GM12872 (cell line): ENCODE data around the gene TTYH3.

Experiments
- TF ChIP-seq, protein P1 (sequence below): IDR thresholded peaks from 3 replicates; pipeline ENCODE4 v1.5.1; 2011; ENCODE audit warnings: low read depth, mild to moderate bottlenecking, low read length, moderate library complexity; ENCODE audit not compliant: insufficient read depth

TTYH3 gene

DNA sequence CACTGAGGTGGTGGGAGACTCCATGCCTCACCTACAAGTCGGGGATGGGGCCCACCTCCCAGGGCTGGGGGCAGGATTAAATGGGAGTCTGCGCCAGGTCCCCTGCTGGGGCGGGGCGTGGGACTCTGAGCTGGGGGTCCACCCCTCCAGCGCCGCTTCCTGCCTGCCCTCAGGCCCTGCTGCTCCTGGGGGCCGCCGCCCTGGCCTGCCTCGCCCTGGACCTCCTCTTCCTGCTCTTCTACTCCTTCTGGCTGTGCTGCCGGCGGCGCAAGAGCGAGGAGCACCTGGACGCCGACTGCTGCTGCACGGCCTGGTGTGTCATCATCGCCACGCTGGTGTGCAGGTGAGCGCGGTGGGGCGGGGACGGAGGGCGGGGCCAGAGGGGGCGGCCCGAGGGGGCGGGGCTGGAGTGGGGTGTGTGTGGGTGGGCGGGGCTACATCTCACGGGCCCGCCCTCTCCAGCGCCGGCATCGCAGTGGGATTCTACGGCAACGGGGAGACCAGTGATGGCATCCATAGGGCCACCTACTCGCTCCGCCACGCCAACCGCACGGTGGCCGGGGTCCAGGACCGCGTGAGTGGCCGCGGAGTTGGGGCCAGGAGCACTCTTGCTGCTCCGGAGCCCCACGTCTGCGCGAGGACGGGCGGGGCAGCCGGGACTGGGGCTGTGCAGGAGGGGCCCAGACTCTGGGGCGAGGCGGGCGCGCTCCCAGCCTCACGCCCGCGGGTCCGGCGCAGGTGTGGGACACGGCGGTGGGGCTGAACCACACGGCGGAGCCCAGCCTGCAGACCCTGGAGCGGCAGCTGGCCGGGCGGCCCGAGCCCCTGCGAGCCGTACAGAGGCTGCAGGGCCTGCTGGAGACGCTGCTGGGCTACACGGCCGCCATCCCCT lies 15.1 kb downstream of the TTYH3 start:
- TF ChIP-seq, protein P1, sequence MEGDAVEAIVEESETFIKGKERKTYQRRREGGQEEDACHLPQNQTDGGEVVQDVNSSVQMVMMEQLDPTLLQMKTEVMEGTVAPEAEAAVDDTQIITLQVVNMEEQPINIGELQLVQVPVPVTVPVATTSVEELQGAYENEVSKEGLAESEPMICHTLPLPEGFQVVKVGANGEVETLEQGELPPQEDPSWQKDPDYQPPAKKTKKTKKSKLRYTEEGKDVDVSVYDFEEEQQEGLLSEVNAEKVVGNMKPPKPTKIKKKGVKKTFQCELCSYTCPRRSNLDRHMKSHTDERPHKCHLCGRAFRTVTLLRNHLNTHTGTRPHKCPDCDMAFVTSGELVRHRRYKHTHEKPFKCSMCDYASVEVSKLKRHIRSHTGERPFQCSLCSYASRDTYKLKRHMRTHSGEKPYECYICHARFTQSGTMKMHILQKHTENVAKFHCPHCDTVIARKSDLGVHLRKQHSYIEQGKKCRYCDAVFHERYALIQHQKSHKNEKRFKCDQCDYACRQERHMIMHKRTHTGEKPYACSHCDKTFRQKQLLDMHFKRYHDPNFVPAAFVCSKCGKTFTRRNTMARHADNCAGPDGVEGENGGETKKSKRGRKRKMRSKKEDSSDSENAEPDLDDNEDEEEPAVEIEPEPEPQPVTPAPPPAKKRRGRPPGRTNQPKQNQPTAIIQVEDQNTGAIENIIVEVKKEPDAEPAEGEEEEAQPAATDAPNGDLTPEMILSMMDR, result no peak

DNA sequence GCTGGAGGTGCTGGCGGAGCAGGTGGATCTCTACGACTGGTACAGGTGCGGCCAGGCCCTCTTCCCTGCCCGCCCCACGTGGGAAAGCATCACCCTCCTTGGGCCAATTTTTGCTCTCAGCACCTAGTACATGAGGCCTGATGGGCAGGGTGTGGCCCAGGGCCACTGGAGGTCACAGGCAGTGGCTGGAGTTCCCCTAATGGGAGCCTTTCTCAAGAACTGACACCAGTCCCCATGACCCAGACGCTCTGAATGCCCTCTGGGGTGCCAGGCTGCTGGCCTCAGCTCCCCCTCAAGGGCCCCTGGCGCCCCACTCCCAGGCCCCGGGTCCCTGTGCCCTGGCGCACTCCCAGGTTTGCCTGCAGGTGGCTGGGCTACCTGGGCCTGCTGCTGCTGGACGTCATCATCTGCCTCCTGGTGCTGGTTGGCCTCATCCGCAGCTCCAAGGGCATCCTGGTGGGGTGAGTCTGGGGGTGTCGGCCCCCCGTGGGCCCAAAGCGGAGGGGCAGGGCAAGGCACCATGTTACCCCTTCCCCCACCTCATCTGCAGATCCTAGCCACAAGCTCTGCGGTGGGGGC lies 15.9 kb downstream of the TTYH3 start:
- TF ChIP-seq, protein P1, result no peak

DNA sequence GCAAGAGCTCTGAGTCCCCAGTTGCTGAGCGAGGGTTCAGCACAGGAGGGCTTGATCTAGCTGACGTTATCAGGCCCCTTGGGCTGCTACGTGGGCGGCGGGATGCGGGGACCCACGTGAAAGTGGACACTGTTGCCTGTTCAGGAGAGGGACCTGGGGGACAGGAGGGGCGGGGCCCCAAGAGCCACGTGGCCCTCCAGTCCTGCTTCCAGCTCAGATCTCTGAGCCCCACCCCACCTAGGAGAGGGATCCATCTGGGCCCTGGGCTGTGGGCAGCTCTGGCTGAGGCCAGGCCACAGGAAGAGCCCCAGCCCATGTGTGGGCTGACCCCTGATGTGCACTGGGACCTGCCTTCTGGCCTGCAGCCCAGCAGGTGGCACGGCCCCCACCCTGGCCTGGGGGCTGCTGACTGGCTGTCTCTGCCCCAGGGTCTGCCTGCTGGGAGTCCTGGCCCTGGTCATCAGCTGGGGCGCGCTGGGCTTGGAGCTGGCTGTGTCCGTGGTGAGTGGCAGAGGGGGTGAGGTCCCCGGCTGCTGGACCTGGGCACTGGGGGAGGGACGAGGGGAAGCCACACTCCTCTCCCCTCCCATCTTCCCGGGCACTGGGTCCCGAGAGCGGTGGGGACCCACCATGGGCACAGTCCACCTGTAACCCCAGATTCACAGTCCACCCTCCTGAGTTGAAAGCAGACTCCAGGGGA lies 17.5 kb downstream of the TTYH3 start:
- TF ChIP-seq, protein P1, result no peak

DNA sequence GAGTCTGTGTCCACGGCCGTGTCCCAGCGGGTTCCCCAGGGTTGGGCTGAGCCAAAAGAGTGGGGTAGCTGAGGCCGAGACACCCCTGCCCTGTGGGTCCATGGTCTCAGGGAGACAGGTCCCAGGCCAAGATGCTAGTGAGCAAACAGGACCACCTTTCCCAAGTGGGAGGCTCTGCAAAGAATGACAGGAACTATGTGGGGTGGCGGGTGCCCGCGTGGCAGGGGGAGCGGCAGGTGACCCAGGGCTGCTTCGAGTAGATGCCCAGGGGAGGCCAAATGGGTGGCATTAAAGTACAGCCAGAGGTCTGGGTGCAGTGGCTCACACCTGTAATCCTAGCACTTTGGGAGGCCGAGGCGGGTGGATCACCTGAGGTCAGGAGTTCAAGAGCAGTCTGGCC lies 18.2 kb downstream of the TTYH3 start:
- TF ChIP-seq, protein P1, result no peak

DNA sequence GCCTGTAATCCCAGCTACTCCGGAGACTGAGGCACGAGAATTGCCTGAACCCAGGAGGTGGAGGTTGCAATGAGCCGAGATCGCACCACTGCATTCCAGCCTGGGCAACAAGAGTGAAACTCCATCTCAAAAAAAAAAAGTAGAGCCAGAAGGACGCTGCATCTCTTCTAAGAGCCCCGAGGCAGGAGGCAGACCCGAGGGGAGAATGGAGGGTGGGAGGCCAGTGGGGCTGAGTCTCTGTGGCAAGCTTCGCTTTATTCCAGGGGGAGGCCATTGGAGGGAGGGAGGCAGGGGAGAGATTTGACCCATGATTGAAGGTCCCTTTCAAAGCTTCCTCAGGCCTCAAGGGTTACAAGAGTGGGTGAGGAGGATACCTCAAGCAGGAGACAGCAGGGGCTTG lies 18.7 kb downstream of the TTYH3 start:
- TF ChIP-seq, protein P1, result no peak

DNA sequence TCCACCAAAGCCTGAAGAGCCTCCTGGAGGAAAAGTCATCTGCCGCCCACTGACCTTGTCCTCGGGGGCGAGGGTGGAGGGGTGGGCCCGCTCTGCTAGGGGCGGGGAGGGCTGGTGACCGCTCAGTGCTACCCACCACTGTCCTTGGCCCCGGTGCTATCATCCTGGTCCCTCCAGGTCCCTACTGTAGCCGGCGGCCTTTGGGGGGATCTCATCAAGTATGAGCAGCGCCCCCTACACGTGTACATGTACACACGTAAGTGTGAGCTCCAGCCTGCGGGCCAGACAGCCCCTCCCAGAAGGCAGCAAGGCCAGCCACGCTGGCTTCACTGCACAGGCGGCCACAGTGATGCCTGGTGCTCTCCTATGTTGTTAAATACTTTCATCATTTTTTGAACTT lies 19.6 kb downstream of the TTYH3 start:
- TF ChIP-seq, protein P1, result peak; percentile 36; the same call in 2 of the 3 replicates
